MM.1S (cell line): ENCODE results near the gene SMC1B.

Experiments used
- DNase-seq: peaks from one replicate; pipeline ENCODE4 v3.0.0-alpha.2; 2015
- H2AFZ ChIP-seq: fragments of 300-600 bp; sonication (generic); 2 replicates; pipeline ENCODE4 v1.6.0; 2016; ENCODE audit warnings: antibody characterized with exemption, low read length
- H3F3A ChIP-seq: fragments of 300-600 bp; sonication (generic); 2 replicates; pipeline ENCODE4 v1.6.1; 2016; ENCODE audit warnings: mild to moderate bottlenecking, antibody characterized with exemption, low read length, moderate library complexity, mixed read lengths; ENCODE audit not compliant: insufficient read depth
- H3K27ac ChIP-seq: fragments of 300-600 bp; sonication (generic); 2 replicates; pipeline ENCODE4 v1.5.1; 2016; ENCODE audit warnings: mild to moderate bottlenecking, low read length
- H3K27me3 ChIP-seq: fragments of 300-600 bp; sonication (generic); replicated peaks from 2 replicates; pipeline ENCODE4 v1.6.0; 2016; ENCODE audit warnings: low read length; ENCODE audit not compliant: insufficient read depth
- H3K36me3 ChIP-seq: fragments of 300-600 bp; sonication (generic); replicated peaks from 2 replicates; pipeline ENCODE4 v1.6.1; 2016; ENCODE audit warnings: mild to moderate bottlenecking, low read length, mixed read lengths; ENCODE audit not compliant: insufficient read depth
- H3K4me1 ChIP-seq: fragments of 300-600 bp; sonication (generic); 2 replicates; pipeline ENCODE4 v1.6.1; 2016; ENCODE audit warnings: low read length, mixed read lengths
- H3K4me2 ChIP-seq: fragments of 300-600 bp; sonication (generic); 2 replicates; pipeline ENCODE4 v1.6.0; 2016; ENCODE audit warnings: low read depth, low read length
- H3K4me3 ChIP-seq: fragments of 300-600 bp; sonication (generic); 2 replicates; pipeline ENCODE4 v1.5.1; 2016; ENCODE audit warnings: low read length, mixed read lengths
- H3K79me2 ChIP-seq: fragments of 300-600 bp; sonication (generic); 2 replicates; pipeline ENCODE4 v1.6.1; 2016; ENCODE audit warnings: mixed run types, low read length, mixed read lengths
- H3K9ac ChIP-seq: fragments of 300-600 bp; sonication (generic); 2 replicates; pipeline ENCODE4 v1.6.1; 2016; ENCODE audit warnings: low read length, mixed read lengths
- H3K9me2 ChIP-seq: fragments of 300-600 bp; sonication (generic); replicated peaks from 2 replicates; pipeline ENCODE4 v1.6.1; 2016; ENCODE audit warnings: mild to moderate bottlenecking, low read length, mixed read lengths; ENCODE audit not compliant: insufficient read depth
- H3K9me3 ChIP-seq: fragments of 300-600 bp; sonication (generic); replicated peaks from 2 replicates; pipeline ENCODE4 v1.6.1; 2016; ENCODE audit warnings: mild to moderate bottlenecking, low read length, mixed read lengths; ENCODE audit not compliant: insufficient read depth
- H4K20me1 ChIP-seq: fragments of 300-600 bp; sonication (generic); 2 replicates; pipeline ENCODE4 v1.6.1; 2016; ENCODE audit warnings: mild to moderate bottlenecking, low read length, moderate library complexity, mixed read lengths; ENCODE audit not compliant: insufficient read depth
- CTCF ChIP-seq: fragments of 300-600 bp; sonication (generic); IDR thresholded peaks from 2 replicates; pipeline ENCODE4 v1.5.1; 2016; ENCODE audit warnings: antibody characterized with exemption, low read length, mixed read lengths
- EZH2 ChIP-seq: fragments of 300-600 bp; sonication (generic); optimal IDR thresholded peaks from 2 replicates; pipeline ENCODE3; 2017; ENCODE audit warnings: low read depth, mild to moderate bottlenecking, antibody characterized with exemption, low read length, mixed read lengths
- EZH2phosphoT487 ChIP-seq: fragments of 300-600 bp; sonication (generic); IDR thresholded peaks from 2 replicates; pipeline ENCODE4 v1.6.1; 2018; ENCODE audit warnings: antibody characterized with exemption, low read length

Gene SMC1B

GRCh38 chr22:45306139-45306538, 107.3 kb downstream of the SMC1B start:
- Histone ChIP-seq H3K27me3 (no peaks in the 10 kb centered on the region), H3K4me3 (no peak overlapping the region), H3K36me3 (no peaks in the 10 kb centered on the region), H3K79me2 (peaks cover 13% of the 10 kb centered on the region), H3K27ac (no peak overlapping the region), H3K9ac (no peak overlapping the region), H2AFZ (no peak overlapping the region), H3K9me3 (no peaks in the 10 kb centered on the region), H3K4me1 (peaks cover 10% of the 10 kb centered on the region), H3K4me2 (no peak overlapping the region), H3F3A (no peaks in the 10 kb centered on the region), H4K20me1 (no peaks in the 10 kb centered on the region), H3K9me2 (no peaks in the 10 kb centered on the region)
- TF ChIP-seq CTCF (no peak), EZH2 (no peak), EZH2phosphoT487 (no peak)
- no peak for DNase-seq

GRCh38 chr22:45305456-45306075, 107.8 kb downstream of the SMC1B start:
- DNase-seq = no peak
- H3K9me3 ChIP-seq = no peaks in the 10 kb centered on the region
- TF ChIP-seq EZH2phosphoT487 (no peak), EZH2 (no peak), CTCF (no peak)
- no peak overlapping the region for H3K9ac ChIP-seq
- H3K4me3 ChIP-seq = no peak overlapping the region
- H3K27ac ChIP-seq = no peak overlapping the region
- no peaks in the 10 kb centered on the region for H3K27me3 ChIP-seq
- no peaks in the 10 kb centered on the region for H3K36me3 ChIP-seq
- peaks cover 6% of the 10 kb centered on the region for H3K4me1 ChIP-seq
- no peaks in the 10 kb centered on the region for H3F3A ChIP-seq
- no peaks in the 10 kb centered on the region for H3K9me2 ChIP-seq
- H3K4me2 ChIP-seq = no peak overlapping the region
- H3K79me2 ChIP-seq = peaks cover 8% of the 10 kb centered on the region
- no peak overlapping the region for H2AFZ ChIP-seq
- H4K20me1 ChIP-seq = no peaks in the 10 kb centered on the region

- no peak overlapping the region for H3K4me3 ChIP-seq
- H3K9me2 ChIP-seq = no peaks in the 10 kb centered on the region
- H3K4me1 ChIP-seq = peaks cover 5% of the 10 kb centered on the region; the same call in 1 of the 2 replicates
- H3F3A ChIP-seq = no peaks in the 10 kb centered on the region
- no peak for DNase-seq
- no peaks in the 10 kb centered on the region for H3K36me3 ChIP-seq
- no peak overlapping the region for H2AFZ ChIP-seq
- no peak overlapping the region for H3K9ac ChIP-seq
- H3K9me3 ChIP-seq = no peaks in the 10 kb centered on the region
- no peak overlapping the region for H3K27ac ChIP-seq
- no peaks in the 10 kb centered on the region for H3K27me3 ChIP-seq
- no peaks in the 10 kb centered on the region for H4K20me1 ChIP-seq
- H3K4me2 ChIP-seq = no peak overlapping the region
- peaks cover 2% of the 10 kb centered on the region for H3K79me2 ChIP-seq
- TF ChIP-seq CTCF = no peak
Observed at GRCh38 chr22:45304971-45305370, 108.4 kb downstream of the SMC1B start.
